GM19193 (cell line): ENCODE data around the gene TDRD15.

Experiments used
- POLR2A ChIP-seq: IDR thresholded peaks from 4 replicates; pipeline ENCODE4 v1.6.1; 2011; ENCODE audit not compliant: insufficient read depth, insufficient read length; ENCODE audit errors: extremely low read depth

TDRD15 gene

DNA sequence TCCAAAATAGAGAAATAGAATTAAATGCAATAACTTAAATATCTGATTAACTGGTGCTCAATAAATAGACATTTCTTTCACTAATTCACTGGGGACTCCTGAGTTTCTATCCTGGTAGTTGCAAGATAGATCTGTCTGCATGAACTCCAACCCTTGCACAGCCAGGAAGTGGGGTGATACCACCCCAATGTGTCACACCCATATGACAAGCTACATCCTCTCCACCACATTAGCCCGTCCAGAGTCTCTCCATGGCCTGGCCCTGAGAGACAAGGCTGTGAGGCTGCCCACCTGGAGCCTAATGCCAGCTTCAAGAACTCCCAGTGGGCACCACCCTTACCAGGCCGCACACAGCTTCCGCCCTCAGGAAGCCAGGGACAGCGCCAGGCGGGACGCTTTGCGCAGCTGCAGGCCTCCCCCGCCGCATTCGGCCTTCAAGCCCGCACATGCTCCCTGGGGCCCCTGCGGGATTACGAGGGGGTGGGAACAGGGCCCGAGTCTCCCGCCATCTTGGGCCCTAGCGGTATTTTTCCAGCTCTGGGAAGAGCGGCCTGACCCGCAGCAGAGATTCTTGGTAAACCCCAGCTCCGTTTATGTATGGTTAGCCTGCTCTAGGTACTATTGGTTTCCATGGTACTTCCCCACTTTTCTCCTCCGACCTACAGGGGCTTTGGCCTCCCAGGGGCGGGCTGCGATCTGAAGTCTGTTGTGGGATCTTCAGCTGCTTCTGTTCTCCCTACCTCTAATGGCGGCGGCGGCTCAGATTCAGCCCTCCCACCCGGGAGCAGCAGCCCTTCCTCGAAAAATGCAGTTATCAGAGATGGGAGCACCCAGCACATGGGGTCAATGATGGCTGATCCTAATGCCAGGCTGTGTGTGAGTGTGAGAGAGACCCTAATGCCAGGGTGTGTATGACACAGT is at the start of gene TDRD15:
TSS of gene TDRD15 (plus strand) at position 496 of the 921 bp plus-strand sequence. CDS start 13,500 bp downstream, outside the sequence.
- TF ChIP-seq POLR2A, result no peak

DNA sequence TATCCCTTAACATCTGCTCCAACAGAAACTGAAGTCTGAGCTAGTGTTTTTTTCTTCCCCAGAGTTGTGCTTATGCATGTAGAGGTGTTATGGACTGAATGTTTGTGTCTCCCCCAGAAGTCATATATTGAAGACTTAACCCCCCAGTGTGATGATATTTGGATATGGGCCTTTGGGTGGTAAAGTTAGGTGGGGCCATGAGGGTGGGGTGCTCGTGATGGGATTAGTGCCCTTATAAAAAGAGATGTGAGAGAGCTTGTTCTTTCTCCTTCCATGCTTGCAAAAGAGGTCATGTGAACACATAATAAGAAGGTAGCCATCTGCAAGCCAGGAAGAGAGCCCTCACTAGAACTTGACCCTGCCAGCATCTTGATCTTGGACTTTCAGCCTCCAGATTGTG is 45.5 kb upstream of the TDRD15 start:
- no peak for TF ChIP-seq POLR2A

DNA sequence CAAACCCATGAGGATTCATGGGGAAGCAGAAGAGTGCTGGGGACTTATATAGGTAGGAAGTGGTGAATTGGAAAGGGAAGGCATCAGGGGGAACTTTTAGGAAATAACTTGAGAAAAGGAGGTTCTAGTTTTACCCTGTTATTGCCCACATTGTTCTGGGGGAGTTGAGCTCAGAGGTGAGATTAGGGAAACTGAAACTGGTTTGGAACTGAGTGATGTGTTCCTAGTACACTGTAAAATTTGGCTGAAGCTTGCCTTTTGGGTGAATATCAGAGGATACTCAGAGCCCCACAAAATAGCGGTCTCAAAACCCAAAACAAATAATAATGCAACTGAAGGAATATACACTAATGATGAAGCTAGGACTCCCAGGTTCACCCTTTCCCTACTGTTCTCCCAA is 40.3 kb upstream of the TDRD15 start:
- TF ChIP-seq POLR2A, result no peak

DNA sequence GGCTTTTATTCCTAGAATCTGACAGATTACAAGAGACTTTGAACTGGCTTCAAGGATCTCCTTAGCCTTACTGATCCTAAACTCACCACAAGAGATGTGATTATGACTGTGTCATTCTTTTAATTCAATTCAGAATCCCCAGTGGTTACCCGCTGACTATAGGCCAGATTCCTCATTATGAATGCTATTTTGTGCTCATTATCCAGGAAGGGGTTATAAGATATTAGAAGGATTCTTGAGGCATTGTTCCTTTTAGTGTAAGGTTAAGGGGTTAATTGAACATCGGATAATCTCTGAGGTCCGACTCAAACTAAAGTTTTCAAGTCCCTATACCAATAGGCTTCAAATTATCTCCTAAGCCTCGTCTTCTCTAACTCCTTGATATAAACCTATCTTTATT is 39.4 kb upstream of the TDRD15 start:
- no peak for TF ChIP-seq POLR2A

DNA sequence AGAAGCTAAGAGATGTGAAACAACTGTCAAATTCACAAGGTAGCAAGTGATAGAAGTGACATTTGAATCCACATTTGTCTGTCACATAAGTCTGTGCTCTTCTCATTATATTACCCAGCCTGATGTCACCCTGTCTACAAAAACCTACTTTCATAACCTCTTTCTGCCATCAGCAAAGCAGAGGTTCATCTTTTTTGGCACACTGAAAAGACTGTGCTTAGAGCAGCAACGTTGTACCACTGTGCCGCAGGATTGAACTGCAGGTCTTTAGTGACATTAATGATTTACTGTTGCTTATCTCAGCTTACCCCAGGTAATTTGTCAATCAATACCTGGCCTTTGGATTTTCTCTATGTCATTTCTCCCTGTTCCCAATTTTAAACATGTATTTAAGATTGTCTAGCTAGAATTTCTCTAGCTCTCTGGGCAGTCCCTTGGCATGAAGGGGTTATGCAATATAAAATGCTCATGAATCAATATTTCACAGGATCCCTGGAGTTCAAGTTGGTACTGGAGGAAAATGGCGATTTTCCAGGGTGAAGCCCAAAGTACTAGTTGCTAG is 31.4 kb upstream of the TDRD15 start:
- no peak for TF ChIP-seq POLR2A

DNA sequence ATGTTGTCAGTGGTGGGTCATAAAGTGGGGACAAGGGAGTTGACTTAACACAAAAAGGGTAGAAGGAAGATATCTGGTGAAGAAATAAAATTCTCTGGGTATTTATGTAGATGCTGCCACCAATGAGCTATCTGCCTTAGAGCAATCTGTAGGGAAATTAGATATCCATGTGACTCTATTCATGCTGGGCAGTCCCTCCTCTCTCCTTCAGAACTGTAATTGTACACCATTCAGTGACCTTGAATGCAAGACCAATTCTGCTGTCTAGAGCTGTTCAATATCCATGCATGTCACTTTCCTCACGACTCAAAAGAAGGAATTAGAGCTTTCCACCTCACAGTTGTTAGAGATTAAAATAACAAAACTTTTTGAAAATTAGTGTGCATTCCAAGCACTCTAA is 28.6 kb upstream of the TDRD15 start:
- no peak for TF ChIP-seq POLR2A

DNA sequence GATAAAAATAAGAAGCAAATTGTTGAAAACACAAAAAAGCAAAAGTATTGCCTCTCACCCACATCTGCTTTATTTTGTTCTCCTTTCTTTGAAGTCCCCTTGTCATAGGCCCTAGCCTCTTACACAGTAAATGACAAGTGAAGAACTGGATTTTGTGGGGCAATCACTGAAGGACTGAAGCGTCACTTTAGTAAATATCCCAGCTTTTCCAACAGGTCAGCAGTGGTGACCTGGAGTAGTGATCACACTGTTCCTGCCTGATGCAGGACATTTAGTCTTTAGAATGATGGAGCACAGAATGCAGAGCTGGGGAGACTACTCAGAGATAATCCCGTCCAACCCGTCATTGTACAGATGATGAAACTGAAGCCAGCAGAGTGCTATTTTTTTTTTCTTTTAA is 28.1 kb upstream of the TDRD15 start:
- no peak for TF ChIP-seq POLR2A

DNA sequence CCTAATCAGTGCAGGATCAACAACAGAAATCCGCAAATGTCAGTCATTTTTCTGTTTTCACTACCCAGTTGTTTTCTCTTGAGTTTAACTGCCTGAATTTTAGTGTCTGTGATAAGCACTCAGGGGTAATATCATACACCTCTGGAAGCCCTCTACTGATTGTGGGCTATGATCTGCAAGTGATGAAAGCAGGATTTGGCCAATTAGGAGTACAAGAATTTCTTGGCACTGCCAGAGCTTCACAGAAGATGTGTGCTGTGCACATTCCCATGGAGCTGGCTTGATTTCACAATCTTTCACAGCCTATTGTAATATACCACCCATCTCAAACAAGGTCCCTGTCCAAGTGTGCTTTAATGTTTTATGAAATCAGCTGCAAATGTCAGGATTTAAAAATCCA is 27.3 kb upstream of the TDRD15 start:
- no peak for TF ChIP-seq POLR2A

DNA sequence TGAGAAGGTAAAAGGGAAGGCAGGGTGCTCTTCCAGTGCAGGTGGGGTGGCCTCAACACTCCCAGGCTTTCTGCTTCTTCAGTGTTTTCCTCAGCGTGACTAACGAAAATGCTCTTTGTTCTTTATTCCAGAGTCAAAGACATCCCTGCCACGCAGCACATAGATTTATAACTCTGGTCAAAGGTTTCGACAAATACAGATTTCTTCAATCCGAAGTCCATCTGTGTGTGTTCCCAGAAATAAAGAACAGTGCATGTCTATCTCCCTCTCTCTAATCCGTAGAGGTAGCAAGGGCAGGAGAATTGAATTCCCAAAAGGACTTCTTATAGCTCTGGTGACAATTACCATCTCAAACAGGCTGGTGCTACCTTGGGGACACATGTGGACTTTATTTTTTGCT is 26.4 kb upstream of the TDRD15 start:
- TF ChIP-seq POLR2A, result no peak

DNA sequence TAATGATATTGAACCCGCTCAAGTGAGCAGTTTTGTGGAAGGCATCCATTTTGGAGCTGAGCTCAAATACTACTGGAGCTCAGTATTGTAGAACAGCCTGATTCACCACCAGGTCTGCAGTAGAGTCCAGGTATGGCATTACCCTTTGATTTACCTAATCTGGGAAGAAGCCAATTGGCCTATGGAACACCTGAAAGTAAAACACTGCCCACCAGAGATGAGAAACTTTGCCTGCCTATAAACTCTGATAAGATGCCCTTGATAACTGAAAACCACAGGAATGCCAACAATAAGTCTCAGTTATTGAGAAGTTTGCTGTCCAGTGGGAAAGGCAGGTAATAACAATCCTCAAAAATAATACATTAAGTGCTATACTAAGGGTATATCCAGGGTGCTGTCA is 25.5 kb upstream of the TDRD15 start:
- TF ChIP-seq POLR2A, result no peak

DNA sequence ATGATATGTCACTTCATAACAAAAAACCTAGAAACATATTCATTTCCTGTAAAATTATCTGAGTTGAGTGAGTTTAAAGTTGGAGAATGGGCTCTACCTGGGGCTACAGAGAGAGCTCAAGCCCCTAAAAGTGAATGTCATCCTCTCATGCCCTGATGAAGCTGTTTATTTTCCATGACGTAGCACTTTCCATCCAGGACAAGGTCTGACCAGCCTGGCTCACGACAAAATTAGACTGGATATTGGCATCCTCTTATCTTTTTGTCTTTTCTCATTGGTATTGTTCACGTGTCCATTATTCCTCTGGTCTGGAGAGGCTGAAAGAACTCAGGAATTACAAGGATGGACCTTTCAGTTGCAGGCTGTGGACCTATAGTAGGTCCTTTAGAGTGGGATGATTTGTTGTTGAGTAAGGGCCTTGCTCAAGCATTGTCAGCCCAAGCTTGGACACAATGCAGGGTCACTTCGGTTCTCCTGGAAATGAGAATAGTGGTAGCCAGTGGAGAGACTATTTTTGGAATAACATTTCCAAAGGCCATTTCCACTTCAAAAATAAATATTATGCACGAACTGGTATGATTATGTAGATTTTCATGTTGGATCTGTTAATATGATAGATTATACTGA is 24.4 kb upstream of the TDRD15 start:
- TF ChIP-seq POLR2A, result no peak

DNA sequence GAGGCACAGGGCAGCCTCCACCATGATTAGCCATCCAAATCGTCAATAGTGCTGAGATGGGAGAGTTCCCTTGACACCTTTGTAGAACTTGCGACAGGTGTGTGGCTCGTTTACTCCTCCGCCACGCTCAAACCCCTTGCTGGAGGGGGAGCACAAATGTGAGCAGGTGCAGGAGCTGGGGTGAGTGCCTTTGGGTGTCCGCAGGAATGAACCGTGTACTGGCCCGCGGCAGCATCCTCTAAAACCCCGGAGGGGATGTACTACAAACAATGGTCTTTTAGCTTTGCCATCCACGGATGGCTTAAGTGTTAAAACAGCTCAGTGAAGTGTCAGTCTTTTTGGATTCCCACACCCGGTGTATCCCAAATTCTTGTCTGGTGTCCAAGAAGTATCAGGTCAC is 21.4 kb upstream of the TDRD15 start:
- no peak for TF ChIP-seq POLR2A

DNA sequence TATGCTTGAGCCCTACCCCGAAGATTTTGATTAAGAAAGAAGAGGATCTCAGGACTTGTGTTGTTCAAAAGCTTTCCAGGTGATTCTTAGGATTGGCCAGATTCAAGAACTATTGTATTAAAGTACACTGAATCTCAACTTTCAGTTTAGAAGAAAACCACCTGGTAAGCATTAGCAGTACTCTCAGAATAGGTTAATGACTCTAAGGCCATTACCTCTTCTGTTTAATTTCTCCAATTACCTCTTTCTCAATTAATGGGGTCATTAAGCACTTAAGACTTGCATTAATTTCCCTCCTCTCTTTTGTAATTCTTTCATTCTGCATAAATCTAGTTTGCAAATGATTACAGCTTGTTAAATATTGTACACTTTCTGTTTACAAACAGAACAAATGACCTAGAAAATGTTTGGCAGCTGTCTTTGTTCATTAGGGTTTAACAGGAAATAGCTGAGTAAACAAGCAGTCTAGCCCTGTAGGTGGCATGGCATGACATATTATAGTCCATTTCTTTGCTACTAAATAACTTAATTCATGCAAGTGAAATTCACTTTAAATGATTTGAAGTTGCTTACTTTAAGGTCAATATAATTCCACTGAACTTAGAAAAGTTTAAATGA is 20.4 kb upstream of the TDRD15 start:
- no peak for TF ChIP-seq POLR2A

DNA sequence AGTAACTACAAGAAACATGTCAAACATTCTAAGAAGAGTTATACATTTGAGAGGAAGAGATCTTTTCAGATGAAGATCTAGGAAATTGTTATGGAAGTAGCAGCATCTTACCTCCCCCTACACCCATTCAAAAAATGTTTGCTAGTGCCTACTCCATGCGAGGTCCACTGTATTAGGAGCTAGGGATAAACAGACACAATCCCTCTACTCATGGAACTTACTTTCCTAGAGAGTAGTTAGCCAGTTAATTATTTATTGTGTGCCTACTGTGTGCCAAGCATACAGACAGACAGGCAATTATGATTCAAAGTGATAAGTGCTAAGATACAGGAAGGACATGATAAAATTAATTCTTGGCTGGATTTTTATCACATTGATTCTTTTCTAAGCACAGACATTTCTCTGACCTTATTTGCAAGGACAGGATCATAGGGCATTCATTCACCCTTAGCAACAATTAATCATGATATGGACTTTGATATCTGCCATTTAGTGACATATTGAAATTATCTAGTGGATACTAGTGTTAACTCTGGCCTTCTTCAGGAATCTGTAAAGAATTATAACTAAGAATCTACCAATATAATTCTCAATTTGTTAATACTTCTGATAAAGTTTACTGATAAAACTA is 19.6 kb upstream of the TDRD15 start:
- TF ChIP-seq POLR2A, result no peak

DNA sequence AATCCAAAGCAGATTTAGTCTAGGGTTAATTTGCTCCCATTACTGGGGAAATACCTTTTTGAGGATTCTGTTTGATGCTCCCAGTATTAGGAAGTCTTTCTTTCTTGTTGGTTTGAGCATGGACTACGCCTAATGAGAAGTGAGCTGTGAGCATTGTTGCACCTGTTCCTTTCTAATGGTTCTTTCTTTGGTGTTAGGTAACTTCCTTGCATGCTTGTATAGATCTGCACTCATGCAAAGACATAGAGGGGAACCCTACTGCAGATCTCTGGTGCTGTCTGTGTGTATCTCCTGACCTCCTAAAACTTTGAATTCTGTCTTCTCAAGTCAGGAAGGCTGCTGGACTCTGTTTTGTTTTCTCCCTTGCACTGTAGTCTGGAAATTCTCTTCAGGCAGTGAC is 12.8 kb upstream of the TDRD15 start:
- no peak for TF ChIP-seq POLR2A
